Smooth muscle cell (in vitro differentiated cells): ENCODE results near the gene CRYAA. TPM values are rescaled to one million over a fixed set of nuclear protein-coding genes. Genes with fewer than 3 reads are reported as not detected.

Experiments used
- DNase-seq: peaks from one replicate; lab custom pipeline; 2025; ENCODE audit not compliant: unreplicated experiment; lab: John Stamatoyannopoulos, UW
- H2AFZ ChIP-seq: fragments of 200-600 bp; sonication (generic); 2 replicates; pipeline ENCODE4 v1.6.0; 2016; ENCODE audit warnings: antibody characterized with exemption, low read depth, mild to moderate bottlenecking
- H3F3A ChIP-seq: fragments of 200-600 bp; sonication (generic); 2 replicates; pipeline ENCODE4 v1.6.0; 2017; ENCODE audit warnings: antibody characterized with exemption, low read depth
- H3K27ac ChIP-seq: fragments of 200-600 bp; sonication (generic); 2 replicates; pipeline ENCODE4 v1.5.1; 2016; ENCODE audit warnings: low read depth, mild to moderate bottlenecking
- H3K27me3 ChIP-seq: fragments of 200-600 bp; sonication (generic); 2 replicates; pipeline ENCODE4 v1.6.1; 2016; ENCODE audit warnings: low read depth, mild to moderate bottlenecking
- H3K36me3 ChIP-seq: fragments of 200-600 bp; sonication (generic); 2 replicates; pipeline ENCODE4 v1.5.1; 2016; ENCODE audit warnings: low read depth
- H3K4me1 ChIP-seq: fragments of 200-600 bp; sonication (generic); 2 replicates; pipeline ENCODE4 v1.5.1; 2016; ENCODE audit warnings: low read depth
- H3K4me2 ChIP-seq: fragments of 200-600 bp; sonication (generic); 2 replicates; pipeline ENCODE4 v1.6.0; 2016; ENCODE audit warnings: mild to moderate bottlenecking
- H3K4me3 ChIP-seq: fragments of 200-600 bp; sonication (generic); 2 replicates; pipeline ENCODE4 v1.5.1; 2016; ENCODE audit warnings: mild to moderate bottlenecking
- H3K79me2 ChIP-seq: fragments of 200-600 bp; sonication (generic); 2 replicates; pipeline ENCODE4 v1.6.0; 2016; ENCODE audit warnings: low read depth, mild to moderate bottlenecking
- H3K9ac ChIP-seq: fragments of 200-600 bp; sonication (generic); 2 replicates; pipeline ENCODE4 v1.6.0; 2016; ENCODE audit warnings: low read depth
- H3K9me3 ChIP-seq: fragments of 200-600 bp; sonication (generic); replicated peaks from 2 replicates; pipeline ENCODE4 v1.5.1; 2016; ENCODE audit warnings: low read depth
- H4K20me1 ChIP-seq: fragments of 200-600 bp; sonication (generic); 2 replicates; pipeline ENCODE4 v1.6.0; 2016; ENCODE audit warnings: low read depth
- CTCF ChIP-seq: fragments of 200-600 bp; sonication (generic); IDR thresholded peaks from 2 replicates; pipeline ENCODE4 v1.5.1; 2017; ENCODE audit warnings: borderline replicate concordance, mild to moderate bottlenecking, antibody characterized with exemption; ENCODE audit not compliant: insufficient read depth, poor library complexity, severe bottlenecking
- WGBS: methylation state at CpG from one replicate; pipeline ENCODE4 v1.1.7; 2016; ENCODE audit warnings: low lambda C conversion rate; 5-methylcytosine and 5-hydroxymethylcytosine counted together
- polyA plus RNA-seq: library from polyadenylated mRNA; unstranded; fragments of >200 nt; fragmentation: Nextera tagmentation; extraction: Ambion mirVana; gene quantifications from 2 replicates; pipeline ENCODE4 v1.2.1, GENCODE V29; 2016
- total RNA-seq: library from RNA; depleted of rRNA; stranded (reverse); fragments of >200 nt; gene quantifications from 2 replicates; pipeline ENCODE4 v1.2.3, GENCODE V29; 2014

Gene CRYAA
- total and polyA plus RNA-seq, 2 experiments from 2014 or later, result not detected

GRCh38 chr21:43211072-43211759 is 42.4 kb downstream of the CRYAA start:
- 88% methylated on average over 21 of the region's 21 CpGs for WGBS
- no peak for TF ChIP-seq CTCF

DNA sequence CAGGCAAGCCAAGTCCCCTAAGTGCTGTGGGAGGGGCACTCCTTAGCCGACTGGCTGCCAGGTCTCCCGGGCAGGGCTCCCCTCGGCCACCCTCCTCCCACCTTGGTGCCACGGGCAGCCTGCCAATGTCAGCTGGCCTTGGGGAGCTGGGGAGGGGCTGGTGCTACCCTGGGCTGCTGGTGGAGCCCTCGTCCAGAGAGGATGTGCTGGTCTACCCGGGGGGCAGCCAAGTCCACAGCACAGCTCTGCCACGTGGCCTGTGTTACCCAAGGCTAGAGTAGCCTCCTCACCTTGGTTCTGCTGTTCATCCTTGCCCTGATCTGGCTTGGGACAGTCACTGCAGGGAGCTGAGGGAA is 42.9 kb downstream of the CRYAA start:
- H3K9ac ChIP-seq, result no peak overlapping the region
- no peak overlapping the region for H2AFZ ChIP-seq
- H4K20me1 ChIP-seq, result no peaks in the 10 kb centered on the region
- H3K27me3 ChIP-seq, result no peaks in the 10 kb centered on the region
- no peaks in the 10 kb centered on the region for H3K36me3 ChIP-seq
- TF ChIP-seq CTCF, result no peak
- H3F3A ChIP-seq, result no peaks in the 10 kb centered on the region
- no peak overlapping the region for H3K27ac ChIP-seq
- DNase-seq, result no peak
- no peaks in the 10 kb centered on the region for H3K9me3 ChIP-seq
- H3K79me2 ChIP-seq, result no peaks in the 10 kb centered on the region
- H3K4me1 ChIP-seq, result no peaks in the 10 kb centered on the region
- H3K4me3 ChIP-seq, result no peak overlapping the region
- no peak overlapping the region for H3K4me2 ChIP-seq
- 95% methylated on average over 7 of the region's 7 CpGs for WGBS

More at GRCh38 chr21:43211072-43211759, 42.4 kb downstream of the CRYAA start:
- H4K20me1 ChIP-seq, result no peaks in the 10 kb centered on the region
- no peak overlapping the region for H2AFZ ChIP-seq
- no peaks in the 10 kb centered on the region for H3F3A ChIP-seq
- no peak overlapping the region for H3K4me3 ChIP-seq
- H3K79me2 ChIP-seq, result no peaks in the 10 kb centered on the region
- H3K27ac ChIP-seq, result peak overlapping the region; percentile 96
- no peak for DNase-seq
- H3K4me1 ChIP-seq, result no peaks in the 10 kb centered on the region
- no peaks in the 10 kb centered on the region for H3K36me3 ChIP-seq
- no peaks in the 10 kb centered on the region for H3K9me3 ChIP-seq
- peak overlapping the region; percentile 73 for H3K9ac ChIP-seq
- H3K4me2 ChIP-seq, result no peak overlapping the region
- no peaks in the 10 kb centered on the region for H3K27me3 ChIP-seq

Other genes with a start within 250 kb of the CRYAA start
- 7.5 and 7.6 TPM in 2 replicates for gene ERVH48-1, start 243.4 kb upstream of the CRYAA start, total RNA-seq
- gene ERVH48-1, start 243.4 kb upstream of the CRYAA start, polyA plus RNA-seq, result 6.8 and 9.8 TPM in 2 replicates
- 12.4 and 28.5 TPM in 2 replicates for gene PKNOX1, start 194.4 kb upstream of the CRYAA start, total RNA-seq
- 20.4 and 20.8 TPM in 2 replicates for gene PKNOX1, start 194.4 kb upstream of the CRYAA start, polyA plus RNA-seq
- gene CBS, start 93.2 kb upstream of the CRYAA start, total RNA-seq, result 18.5 and 25.7 TPM in 2 replicates
- gene CBS, start 93.2 kb upstream of the CRYAA start, polyA plus RNA-seq, result 43.8 and 44.5 TPM in 2 replicates
- 50.4 and 55.3 TPM in 2 replicates for gene U2AF1, start 61.4 kb upstream of the CRYAA start, total RNA-seq
- 54.5 and 67.3 TPM in 2 replicates for gene U2AF1, start 61.4 kb upstream of the CRYAA start, polyA plus RNA-seq